LNCaP clone FGC (cell line): ENCODE measurements around the gene GPR37L1.

ENCODE experiments used
- DNase-seq: peaks from one replicate; pipeline ENCODE4 v3.0.0-alpha.2; 2011; ENCODE audit warnings: low read depth
- H3K4me3 ChIP-seq: 2 replicates; pipeline ENCODE4 v1.5.1; 2011; ENCODE audit warnings: mild to moderate bottlenecking, low read depth, low read length, control low read depth
- TF ChIP-seq, protein P1 (sequence below): IDR thresholded peaks from 2 replicates; pipeline ENCODE4 v1.5.1; 2012; ENCODE audit warnings: mild to moderate bottlenecking; ENCODE audit not compliant: control insufficient read depth, insufficient read depth; ENCODE audit errors: extremely low read depth

GPR37L1 gene

DNA sequence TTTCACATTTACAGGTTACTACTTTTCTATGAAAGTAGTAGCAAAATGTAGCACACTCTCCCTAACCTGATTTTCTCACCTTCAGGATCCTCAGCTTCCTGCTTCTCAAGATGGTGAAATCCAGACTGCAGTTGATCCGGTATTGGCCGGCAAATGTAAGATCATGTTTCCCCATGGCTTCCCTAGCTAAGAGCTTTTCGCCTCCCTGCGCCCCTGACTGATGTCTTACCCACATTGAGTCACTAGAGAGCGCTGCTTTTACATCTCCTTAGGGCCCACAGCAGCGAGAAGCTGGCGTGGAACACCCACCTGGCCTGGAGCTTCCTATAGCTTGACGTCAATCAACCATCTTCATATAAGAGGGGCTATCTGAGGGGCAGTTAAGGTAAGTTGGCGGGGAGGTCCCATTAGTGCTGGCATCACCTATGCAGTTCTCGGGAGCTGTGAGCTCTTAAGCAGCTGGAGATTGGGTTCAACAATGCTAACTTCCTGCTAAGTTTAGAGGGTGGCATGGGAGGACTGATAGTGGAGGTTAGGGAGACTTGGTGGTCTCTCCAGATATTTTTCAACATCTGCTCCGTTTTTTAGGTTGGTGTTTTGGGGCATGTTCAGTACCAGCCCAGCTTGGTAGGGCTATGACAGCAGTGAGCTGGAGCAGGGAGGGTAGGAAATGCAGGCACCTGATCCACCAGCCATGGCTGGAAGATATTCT is 32.2 kb downstream of the GPR37L1 start:
- no peak overlapping the region for H3K4me3 ChIP-seq
- TF ChIP-seq, protein P1, sequence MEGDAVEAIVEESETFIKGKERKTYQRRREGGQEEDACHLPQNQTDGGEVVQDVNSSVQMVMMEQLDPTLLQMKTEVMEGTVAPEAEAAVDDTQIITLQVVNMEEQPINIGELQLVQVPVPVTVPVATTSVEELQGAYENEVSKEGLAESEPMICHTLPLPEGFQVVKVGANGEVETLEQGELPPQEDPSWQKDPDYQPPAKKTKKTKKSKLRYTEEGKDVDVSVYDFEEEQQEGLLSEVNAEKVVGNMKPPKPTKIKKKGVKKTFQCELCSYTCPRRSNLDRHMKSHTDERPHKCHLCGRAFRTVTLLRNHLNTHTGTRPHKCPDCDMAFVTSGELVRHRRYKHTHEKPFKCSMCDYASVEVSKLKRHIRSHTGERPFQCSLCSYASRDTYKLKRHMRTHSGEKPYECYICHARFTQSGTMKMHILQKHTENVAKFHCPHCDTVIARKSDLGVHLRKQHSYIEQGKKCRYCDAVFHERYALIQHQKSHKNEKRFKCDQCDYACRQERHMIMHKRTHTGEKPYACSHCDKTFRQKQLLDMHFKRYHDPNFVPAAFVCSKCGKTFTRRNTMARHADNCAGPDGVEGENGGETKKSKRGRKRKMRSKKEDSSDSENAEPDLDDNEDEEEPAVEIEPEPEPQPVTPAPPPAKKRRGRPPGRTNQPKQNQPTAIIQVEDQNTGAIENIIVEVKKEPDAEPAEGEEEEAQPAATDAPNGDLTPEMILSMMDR = peak; percentile 51
- peak; percentile 18 for DNase-seq

DNA sequence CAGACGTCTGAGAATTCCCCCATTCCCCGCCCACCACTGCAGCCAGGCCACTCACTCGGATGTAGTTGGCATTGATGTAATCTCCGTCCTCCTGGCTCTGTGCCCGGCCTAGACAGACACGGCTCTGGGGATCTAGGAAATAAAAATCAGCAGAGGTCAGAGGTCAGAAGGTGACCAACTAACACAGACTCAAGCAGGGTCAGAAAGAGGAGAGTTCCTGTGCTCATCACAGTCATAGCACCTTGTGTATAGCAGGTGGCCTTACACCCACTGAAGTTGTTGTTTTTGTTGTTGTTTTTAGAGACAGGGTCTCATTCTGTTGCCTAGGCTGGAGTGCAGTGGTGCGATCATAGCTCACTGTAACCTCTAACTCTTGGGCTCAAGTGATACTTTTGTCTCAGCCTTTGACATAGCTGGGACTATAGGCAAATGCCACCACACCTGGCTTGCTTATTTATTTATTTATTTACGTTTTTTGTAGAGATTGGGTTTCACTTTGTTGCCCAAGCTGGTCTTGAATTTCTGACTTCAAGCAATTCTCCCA is 32.8 kb downstream of the GPR37L1 start:
- no peak overlapping the region for H3K4me3 ChIP-seq
- peak; percentile 35 for DNase-seq
- TF ChIP-seq, protein P1 = no peak

- H3K4me3 ChIP-seq = no peak overlapping the region
- no peak for DNase-seq
- TF ChIP-seq, protein P1 = no peak
Observed at GRCh38 chr1:202156590-202156989, 33.9 kb downstream of the GPR37L1 start.

- TF ChIP-seq, protein P1 = no peak
- DNase-seq = no peak
- no peak overlapping the region for H3K4me3 ChIP-seq
Observed at GRCh38 chr1:202157945-202158344, 35.2 kb downstream of the GPR37L1 start.

DNA sequence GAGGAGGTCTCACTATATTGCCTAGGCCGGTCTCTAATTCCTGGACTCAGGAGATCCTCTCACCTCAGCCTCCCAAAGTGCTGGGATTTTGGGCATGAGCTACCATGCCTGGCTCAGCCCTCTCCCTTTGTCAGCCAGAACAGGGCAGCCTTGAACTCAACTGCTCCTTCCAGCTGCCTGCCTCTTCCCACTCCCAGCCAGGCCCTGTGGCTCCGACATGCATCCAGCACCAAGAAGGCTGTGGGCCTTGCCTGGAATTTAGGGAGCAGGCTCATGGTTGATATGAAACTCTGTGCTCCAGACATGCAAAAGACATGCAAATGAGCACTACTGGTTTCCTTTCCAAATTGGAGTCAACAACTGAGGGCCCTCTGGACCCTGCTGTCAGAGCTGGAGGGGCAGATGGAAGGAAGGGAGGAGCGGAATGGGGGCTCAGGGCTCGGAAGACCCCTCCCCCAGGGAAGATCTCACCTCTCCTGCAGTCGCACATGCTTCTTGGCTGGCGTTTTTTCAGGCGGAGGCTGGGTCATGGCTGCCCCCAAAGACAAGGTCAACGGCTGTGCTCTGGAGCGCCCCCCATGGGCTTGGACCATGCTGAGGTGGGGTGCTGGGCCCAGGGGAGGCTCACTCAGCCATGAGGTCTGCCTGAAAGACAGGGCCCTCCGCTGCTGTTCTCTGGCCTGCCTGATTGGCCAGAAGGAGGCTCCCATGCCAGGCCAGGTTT is 36.3 kb downstream of the GPR37L1 start:
- TF ChIP-seq, protein P1 = no peak
- H3K4me3 ChIP-seq = no peak overlapping the region
- DNase-seq = no peak

DNA sequence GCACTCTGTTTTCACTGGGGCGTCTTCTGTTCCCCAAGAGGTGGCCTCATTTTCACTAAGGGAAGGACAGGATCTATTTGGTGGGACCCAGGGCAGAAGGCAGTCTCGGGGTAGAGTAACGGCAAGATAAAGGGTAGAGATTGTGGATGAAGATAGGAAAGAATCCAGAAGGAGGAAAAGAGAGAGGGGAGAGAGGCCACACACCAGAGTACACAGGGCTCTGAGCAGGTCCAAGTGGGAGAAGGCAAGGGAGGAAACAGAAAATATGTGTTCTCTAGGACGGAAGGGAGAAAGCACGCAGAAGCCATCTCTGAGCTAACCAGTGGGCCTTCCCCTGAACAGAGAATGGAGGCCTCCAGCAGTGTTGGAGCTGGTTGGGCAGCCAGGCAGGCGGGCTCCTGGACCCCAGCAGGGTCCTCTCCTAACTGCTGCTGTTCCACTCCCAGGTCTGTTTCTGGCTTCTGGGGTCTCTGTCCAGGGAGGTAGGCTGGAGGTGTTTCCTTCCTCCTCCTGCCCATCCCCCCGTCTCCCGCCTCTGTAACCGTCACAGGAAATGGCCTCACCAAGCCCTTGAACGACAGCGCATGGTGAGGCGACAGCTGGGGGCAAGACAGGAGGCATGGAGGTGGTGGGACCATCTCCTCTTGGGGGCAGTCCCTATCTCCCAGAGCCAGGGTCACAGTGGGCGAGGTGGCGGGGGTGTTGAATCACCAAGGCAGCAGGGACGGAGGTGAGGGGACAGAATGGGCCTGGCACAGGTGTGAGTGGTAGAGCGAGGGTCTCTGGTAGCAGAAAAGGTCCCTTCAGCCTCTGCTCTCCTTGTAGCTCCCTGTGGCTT is 37.0 kb downstream of the GPR37L1 start:
- H3K4me3 ChIP-seq = no peak overlapping the region
- TF ChIP-seq, protein P1 = no peak
- DNase-seq = no peak
